SW480 (cell line): ENCODE measurements around the gene SLC16A7.
"Not testable (repeated sequence)": the region's sequence is repeated elsewhere in the genome, so short reads cannot be mapped to it uniquely, and the experiment has no call there.

Experiments used
- DNase-seq: peaks from one replicate; pipeline ENCODE4 v3.0.0-alpha.2; 2016; ENCODE audit warnings: low spot score

The SLC16A7 gene

GRCh38 chr12:59595883-59596540, at the start of gene SLC16A7:
SLC16A7 (plus strand) TSS chr12:59596029; CDS start chr12:59704802, 108,773 bp downstream.
- DNase-seq = peak; percentile 84

GRCh38 chr12:59548930-59549329, 46.9 kb upstream of the SLC16A7 start:
- no peak for DNase-seq

GRCh38 chr12:59559696-59560095, 36.1 kb upstream of the SLC16A7 start:
- no peak for DNase-seq

GRCh38 chr12:59570145-59570544, 25.7 kb upstream of the SLC16A7 start:
- DNase-seq = no peak

- no peak for DNase-seq
Measured at GRCh38 chr12:59574406-59574805, 21.4 kb upstream of the SLC16A7 start.

GRCh38 chr12:59575826-59576225, 20.0 kb upstream of the SLC16A7 start:
- no peak for DNase-seq

GRCh38 chr12:59578254-59578653, 17.6 kb upstream of the SLC16A7 start:
- no peak for DNase-seq

GRCh38 chr12:59579631-59580030, 16.2 kb upstream of the SLC16A7 start:
- DNase-seq = no peak

GRCh38 chr12:59580050-59580449, 15.8 kb upstream of the SLC16A7 start:
- DNase-seq = no peak

- no peak for DNase-seq
Measured at GRCh38 chr12:59583003-59583712, 12.7 kb upstream of the SLC16A7 start.

GRCh38 chr12:59587710-59588109, 8.1 kb upstream of the SLC16A7 start:
- no peak for DNase-seq

GRCh38 chr12:59593761-59594160, 2.1 kb upstream of the SLC16A7 start:
- no peak for DNase-seq

GRCh38 chr12:59594943-59595500, 807 bp upstream of the SLC16A7 start:
- DNase-seq = no peak

- DNase-seq = no peak
Measured at GRCh38 chr12:59595565-59595882, 305 bp upstream of the SLC16A7 start.

GRCh38 chr12:59597385-59597781, 1.6 kb downstream of the SLC16A7 start:
- peak; percentile 54 for DNase-seq

- no peak for DNase-seq
Measured at GRCh38 chr12:59600171-59600570, 4.3 kb downstream of the SLC16A7 start.

GRCh38 chr12:59603754-59604153, 7.9 kb downstream of the SLC16A7 start:
- DNase-seq = no peak

- not testable (repeated sequence) for DNase-seq
Measured at GRCh38 chr12:59612823-59613434, 17.1 kb downstream of the SLC16A7 start.

GRCh38 chr12:59615392-59616165, 19.8 kb downstream of the SLC16A7 start:
- DNase-seq = no peak

- no peak for DNase-seq
Measured at GRCh38 chr12:59619461-59620240, 23.8 kb downstream of the SLC16A7 start.

GRCh38 chr12:59620326-59620725, 24.5 kb downstream of the SLC16A7 start:
- no peak for DNase-seq
